GM13976 (cell line): ENCODE results near the gene GLUD2.
"Not testable (repeated sequence)": the region's sequence is repeated elsewhere in the genome, so short reads cannot be mapped to it uniquely, and the experiment has no call there.

Experiments
- DNase-seq: peaks from one replicate; pipeline ENCODE4 v3.0.0; 2012; ENCODE audit warnings: low spot score
- CTCF ChIP-seq: IDR thresholded peaks from 2 replicates; pipeline ENCODE4 v1.5.1; 2012; ENCODE audit warnings: borderline replicate concordance, mild to moderate bottlenecking; ENCODE audit not compliant: insufficient read depth; ENCODE audit errors: extremely low read depth, missing control alignments, control extremely low read depth
- in situ Hi-C: fragments of 300-500 bp; cut with MboI; formaldehyde crosslinking; loops from one replicate; pipeline ENCODE4 v1.12.0; 2022; ENCODE audit warnings: low sequenced_read_pairs, mixed read lengths, inconsistent platforms; ENCODE audit not compliant: unreplicated experiment

GLUD2 gene

GRCh38 chrX:121047441-121048419, at the start of gene GLUD2:
GLUD2 (plus strand) TSS chrX:121047610; CDS start chrX:121047685, 75 bp downstream.
- peak; percentile 39 for DNase-seq
- in situ Hi-C loops: not testable (repeated sequence)

GRCh38 chrX:120999413-120999812, 48.0 kb upstream of the GLUD2 start:
- no peak for DNase-seq
- TF ChIP-seq CTCF: no peak
- in situ Hi-C loops: no loop called here

GRCh38 chrX:121000589-121000988, 46.8 kb upstream of the GLUD2 start:
- peak; percentile 17 for DNase-seq
- in situ Hi-C loops: no loop called here
- no peak for TF ChIP-seq CTCF

GRCh38 chrX:121008920-121009319, 38.5 kb upstream of the GLUD2 start:
- TF ChIP-seq CTCF: no peak
- in situ Hi-C loops: no loop called here
- DNase-seq: no peak

GRCh38 chrX:121009764-121010163, 37.6 kb upstream of the GLUD2 start:
- in situ Hi-C loops: no loop called here
- no peak for DNase-seq
- no peak for TF ChIP-seq CTCF

- TF ChIP-seq CTCF: no peak
- DNase-seq: no peak
- in situ Hi-C loops: no loop called here
Measured at GRCh38 chrX:121010218-121010617, 37.2 kb upstream of the GLUD2 start.

GRCh38 chrX:121011254-121011653, 36.2 kb upstream of the GLUD2 start:
- TF ChIP-seq CTCF: no peak
- in situ Hi-C loops: no loop called here

More at GRCh38 chrX:121011254-121011653, 36.2 kb upstream of the GLUD2 start:
- no peak for DNase-seq
